Heart left ventricle (tissue), 13 donors: Measurements from ENCODE around the gene SLC9A9.

Experiments used
- POLR2A ChIP-seq, 2 donors: fragments of 450-650 bp; IDR thresholded peaks; one replicate each; pipeline ENCODE4 v1.6.1; 2017; ENCODE audit warnings: antibody characterized with exemption in 2 of 2, mild to moderate bottlenecking in 2 of 2, moderate library complexity in 2 of 2
- TF ChIP-seq, protein P1 (sequence below), 12 donors: fragments of 200-600 bp; sonication (generic) in 4 of 12; IDR thresholded peaks; one replicate each; pipeline versions ENCODE4 v1.5.0 to v1.8.0; 2018 to 2022; ENCODE audit warnings: antibody characterized with exemption in 12 of 12, mild to moderate bottlenecking in 5 of 12
- donor health status: ischemic (EF 13 %, LVEDD 7.1; RV severe dilation, severe dysfunction).
- donor health status: DM: no; HTN: yes; CAD: no.
- donor health status: DM: no; HTN: no; CAD: no.
- donor health status: ischemic (EF 25% LVEDD 6.9; RV normal size, moderate dysfunction).
- donor health status: ischemic (EF 25% LVEDD 5.7; RV mildly dilated, moderate dysfunction).
- donor health status: ischemic (EF 35%, LVEDD 5.7; RV mildly dilated, moderate dysfunction).
- donor health status: nonischemic (EF 11% LVEDD 7.7; RV severe dilation, severe dysfunction).
- donor health status: DM: yes; HTN: yes; CAD: no.
- donor health status: PGD.
- donor health status: ischemic (EF 29% LVEDD 5.4; RV normal size, mild dysfunction).
- donor health status: nonischemic (EF 23%, LVEDD 6.1; RV moderate dilation, normal function).

DNA sequence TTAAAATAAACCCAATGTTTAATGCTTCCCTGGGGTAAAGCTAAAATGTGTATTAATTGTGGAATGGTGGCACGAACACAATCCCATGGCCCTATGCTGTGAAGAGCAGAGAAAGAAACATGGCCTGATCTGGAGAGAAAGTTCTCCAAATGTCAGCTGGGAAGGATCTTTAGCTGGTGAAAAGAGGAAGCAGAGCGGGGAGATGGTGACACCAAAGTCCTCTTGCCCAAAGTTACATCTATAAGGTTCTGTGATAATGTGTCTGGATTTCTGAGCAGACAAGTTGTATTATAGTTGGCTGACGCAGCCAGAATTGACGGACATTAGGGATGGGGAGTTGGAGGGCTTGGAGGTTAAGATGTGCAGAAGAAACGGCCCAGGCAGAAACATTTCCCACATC is 532.5 kb downstream of the SLC9A9 start:
- TF ChIP-seq, protein P1, sequence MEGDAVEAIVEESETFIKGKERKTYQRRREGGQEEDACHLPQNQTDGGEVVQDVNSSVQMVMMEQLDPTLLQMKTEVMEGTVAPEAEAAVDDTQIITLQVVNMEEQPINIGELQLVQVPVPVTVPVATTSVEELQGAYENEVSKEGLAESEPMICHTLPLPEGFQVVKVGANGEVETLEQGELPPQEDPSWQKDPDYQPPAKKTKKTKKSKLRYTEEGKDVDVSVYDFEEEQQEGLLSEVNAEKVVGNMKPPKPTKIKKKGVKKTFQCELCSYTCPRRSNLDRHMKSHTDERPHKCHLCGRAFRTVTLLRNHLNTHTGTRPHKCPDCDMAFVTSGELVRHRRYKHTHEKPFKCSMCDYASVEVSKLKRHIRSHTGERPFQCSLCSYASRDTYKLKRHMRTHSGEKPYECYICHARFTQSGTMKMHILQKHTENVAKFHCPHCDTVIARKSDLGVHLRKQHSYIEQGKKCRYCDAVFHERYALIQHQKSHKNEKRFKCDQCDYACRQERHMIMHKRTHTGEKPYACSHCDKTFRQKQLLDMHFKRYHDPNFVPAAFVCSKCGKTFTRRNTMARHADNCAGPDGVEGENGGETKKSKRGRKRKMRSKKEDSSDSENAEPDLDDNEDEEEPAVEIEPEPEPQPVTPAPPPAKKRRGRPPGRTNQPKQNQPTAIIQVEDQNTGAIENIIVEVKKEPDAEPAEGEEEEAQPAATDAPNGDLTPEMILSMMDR (IDR thresholded peaks at IDR 0.05): no peak
- no peak for TF ChIP-seq POLR2A (IDR thresholded peaks at IDR 0.05)
